K562 (cell line): ENCODE data around the gene DYNC2H1.

Experiments
- BCLAF1 ChIP-seq, 2 experiments: fragments of 450-650 bp in 1 of 2; IDR thresholded peaks; 2 replicates each; pipeline ENCODE4 v1.6.1; 2011 to 2017; ENCODE audit warnings: low read depth in 2 of 2, antibody characterized with exemption in 1 of 2, borderline replicate concordance in 1 of 2, low read length in 1 of 2, mild to moderate bottlenecking in 1 of 2, mixed read lengths in 1 of 2; ENCODE audit not compliant: control insufficient read depth in 1 of 2
- DLX4 ChIP-seq: fragments of 250-450 bp; sonication (Bioruptor Pico); IDR thresholded peaks from 2 replicates; pipeline ENCODE4 v1.6.1; 2021; ENCODE audit warnings: mild to moderate bottlenecking
- DPF2 ChIP-seq: fragments of 450-650 bp; IDR thresholded peaks from 2 replicates; pipeline ENCODE4 v1.6.1; 2016
- FOXM1 ChIP-seq, 2 experiments: fragments of 450-650 bp in 1 of 2; sonication (generic) in 1 of 2; formaldehyde crosslinking in 1 of 2; IDR thresholded peaks; 2 replicates each; pipeline versions ENCODE4 v1.6.1 to v1.9.0; 2017 to 2022; ENCODE audit warnings: low read depth in 2 of 2, mild to moderate bottlenecking in 2 of 2, missing genetic modification reagents in 1 of 2, moderate library complexity in 1 of 2
- LARP7 ChIP-seq: fragments of 450-650 bp; IDR thresholded peaks from 2 replicates; pipeline ENCODE4 v1.6.1; 2016
- NR3C1 ChIP-seq: sonication (generic); formaldehyde crosslinking; IDR thresholded peaks from 2 replicates; pipeline ENCODE4 v1.8.1; 2022; ENCODE audit warnings: missing genetic modification reagents
- POLR2AphosphoS2 ChIP-seq: IDR thresholded peaks from 2 replicates; pipeline ENCODE4 v1.6.1; 2012; ENCODE audit warnings: low read length, improper control_type of control experiment
- PURB ChIP-seq: sonication (generic); formaldehyde crosslinking; IDR thresholded peaks from 2 replicates; pipeline ENCODE4 v1.9.0; 2021; ENCODE audit warnings: low read depth, mild to moderate bottlenecking, missing genetic modification reagents
- SMAD4 ChIP-seq: fragments of 250-450 bp; sonication (Bioruptor Pico); conservative IDR thresholded peaks from 2 replicates; pipeline ENCODE4 v1.8.0; 2021; ENCODE audit warnings: inconsistent platforms, mild to moderate bottlenecking, moderate library complexity
- STAG1 ChIP-seq: sonication (generic); formaldehyde crosslinking; IDR thresholded peaks from 2 replicates; pipeline ENCODE4 v1.5.0; 2020; ENCODE audit warnings: missing genetic modification reagents, borderline replicate concordance
- ZNF121 ChIP-seq: sonication (generic); formaldehyde crosslinking; conservative IDR thresholded peaks from 2 replicates; pipeline ENCODE4 v1.8.0; 2022; ENCODE audit warnings: missing genetic modification reagents
- TF ChIP-seq, protein P1 (sequence below), 3 experiments: IDR thresholded peaks in 2 of 3; conservative IDR thresholded peaks in 1 of 3; 2 replicates each; pipeline ENCODE4 v1.5.1; 2011 to 2012; ENCODE audit warnings: low read length in 3 of 3, mild to moderate bottlenecking in 3 of 3, control low read depth in 2 of 3, improper control_type of control experiment in 1 of 3, inconsistent platforms in 1 of 3, low read depth in 1 of 3, mixed read lengths in 1 of 3, moderate library complexity in 1 of 3; ENCODE audit not compliant: insufficient read depth in 2 of 3
- TF ChIP-seq, protein P2 (sequence below): sonication (generic); formaldehyde crosslinking; IDR thresholded peaks from 2 replicates; pipeline ENCODE4 v1.4.0; 2020; ENCODE audit warnings: mild to moderate bottlenecking, missing genetic modification reagents

DNA sequence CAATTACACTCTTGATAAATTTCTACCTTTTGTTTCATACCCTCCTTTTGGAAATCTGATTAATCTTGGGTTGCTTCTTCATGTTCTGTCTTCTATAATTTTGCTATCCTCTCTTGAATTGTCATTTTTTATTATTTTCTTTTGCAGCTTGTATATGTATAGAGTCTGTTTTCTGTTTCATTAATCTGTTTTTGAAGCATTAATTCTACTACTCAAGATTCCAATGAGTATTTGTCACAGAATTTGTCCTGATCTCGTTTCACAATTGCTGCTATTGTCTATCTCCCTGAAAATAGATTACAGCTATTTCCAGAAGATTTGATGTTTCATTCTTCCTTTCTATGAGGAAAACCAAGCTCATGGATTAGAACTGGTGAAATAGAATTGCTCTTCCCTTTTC is 406.1 kb downstream of the DYNC2H1 start:
- TF ChIP-seq DLX4, result no peak
- TF ChIP-seq, protein P1, sequence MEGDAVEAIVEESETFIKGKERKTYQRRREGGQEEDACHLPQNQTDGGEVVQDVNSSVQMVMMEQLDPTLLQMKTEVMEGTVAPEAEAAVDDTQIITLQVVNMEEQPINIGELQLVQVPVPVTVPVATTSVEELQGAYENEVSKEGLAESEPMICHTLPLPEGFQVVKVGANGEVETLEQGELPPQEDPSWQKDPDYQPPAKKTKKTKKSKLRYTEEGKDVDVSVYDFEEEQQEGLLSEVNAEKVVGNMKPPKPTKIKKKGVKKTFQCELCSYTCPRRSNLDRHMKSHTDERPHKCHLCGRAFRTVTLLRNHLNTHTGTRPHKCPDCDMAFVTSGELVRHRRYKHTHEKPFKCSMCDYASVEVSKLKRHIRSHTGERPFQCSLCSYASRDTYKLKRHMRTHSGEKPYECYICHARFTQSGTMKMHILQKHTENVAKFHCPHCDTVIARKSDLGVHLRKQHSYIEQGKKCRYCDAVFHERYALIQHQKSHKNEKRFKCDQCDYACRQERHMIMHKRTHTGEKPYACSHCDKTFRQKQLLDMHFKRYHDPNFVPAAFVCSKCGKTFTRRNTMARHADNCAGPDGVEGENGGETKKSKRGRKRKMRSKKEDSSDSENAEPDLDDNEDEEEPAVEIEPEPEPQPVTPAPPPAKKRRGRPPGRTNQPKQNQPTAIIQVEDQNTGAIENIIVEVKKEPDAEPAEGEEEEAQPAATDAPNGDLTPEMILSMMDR (IDR thresholded peaks at IDR 0.05 in 2 of 3, conservative IDR thresholded peaks at IDR 0.05 in 1 of 3; ENCODE audit: insufficient read depth in 2 of 3, low read depth in 1 of 3, low read length in 3 of 3), result no peak
- TF ChIP-seq BCLAF1 (IDR thresholded peaks at IDR 0.05; ENCODE audit: borderline replicate concordance in 1 of 2, control insufficient read depth in 1 of 2, low read depth in 2 of 2, low read length in 1 of 2), result no peak
- TF ChIP-seq LARP7, result no peak
- TF ChIP-seq ZNF121 (CRISPR knock-in tag), result no peak
- no peak for TF ChIP-seq SMAD4 (CRISPR knock-in tag)
- no peak for TF ChIP-seq NR3C1 (CRISPR knock-in tag)
- no peak for TF ChIP-seq POLR2AphosphoS2
- TF ChIP-seq PURB (CRISPR knock-in tag), result no peak
- TF ChIP-seq STAG1 (CRISPR knock-in tag), result no peak
- TF ChIP-seq FOXM1 (IDR thresholded peaks at IDR 0.05; ENCODE audit: low read depth), result no peak
- no peak for TF ChIP-seq FOXM1 (CRISPR knock-in tag; IDR thresholded peaks at IDR 0.05; ENCODE audit: low read depth)
- TF ChIP-seq, protein P2, sequence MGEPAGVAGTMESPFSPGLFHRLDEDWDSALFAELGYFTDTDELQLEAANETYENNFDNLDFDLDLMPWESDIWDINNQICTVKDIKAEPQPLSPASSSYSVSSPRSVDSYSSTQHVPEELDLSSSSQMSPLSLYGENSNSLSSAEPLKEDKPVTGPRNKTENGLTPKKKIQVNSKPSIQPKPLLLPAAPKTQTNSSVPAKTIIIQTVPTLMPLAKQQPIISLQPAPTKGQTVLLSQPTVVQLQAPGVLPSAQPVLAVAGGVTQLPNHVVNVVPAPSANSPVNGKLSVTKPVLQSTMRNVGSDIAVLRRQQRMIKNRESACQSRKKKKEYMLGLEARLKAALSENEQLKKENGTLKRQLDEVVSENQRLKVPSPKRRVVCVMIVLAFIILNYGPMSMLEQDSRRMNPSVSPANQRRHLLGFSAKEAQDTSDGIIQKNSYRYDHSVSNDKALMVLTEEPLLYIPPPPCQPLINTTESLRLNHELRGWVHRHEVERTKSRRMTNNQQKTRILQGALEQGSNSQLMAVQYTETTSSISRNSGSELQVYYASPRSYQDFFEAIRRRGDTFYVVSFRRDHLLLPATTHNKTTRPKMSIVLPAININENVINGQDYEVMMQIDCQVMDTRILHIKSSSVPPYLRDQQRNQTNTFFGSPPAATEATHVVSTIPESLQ, result no peak
- no peak for TF ChIP-seq DPF2
